Esophagus squamous epithelium (tissue), 5 donors: Measurements from ENCODE around the gene ACRV1. TPM values are rescaled to one million over a fixed set of nuclear protein-coding genes. Genes with fewer than 3 reads are reported as not detected.
A peak's percentile ranks its signal among the peaks of the same experiment; 100 is the strongest.
"Not testable (repeated sequence)": the region's sequence is repeated elsewhere in the genome, so short reads cannot be mapped to it uniquely, and the experiment has no call there.

ENCODE experiments used
- DNase-seq: peaks from one replicate; lab custom pipeline; 2025; lab: John Stamatoyannopoulos, UW
- H3K27ac ChIP-seq, 4 donors: fragments of 200-600 bp; sonication (generic); one replicate each; pipeline ENCODE4 v1.5.1; 2016 to 2019; ENCODE audit warnings: mild to moderate bottlenecking in 1 of 4
- H3K27me3 ChIP-seq, 4 donors: fragments of 200-600 bp; sonication (generic); 1 replicate in 3 of 4; 2 replicates in 1 of 4; pipeline versions ENCODE4 v1.5.1 to v1.6.0; 2017 to 2021; ENCODE audit warnings: antibody characterized with exemption in 1 of 4
- H3K36me3 ChIP-seq, 3 donors: fragments of 200-600 bp; sonication (generic); one replicate each; pipeline ENCODE4 v1.5.1; 2016 to 2019
- H3K4me1 ChIP-seq, 3 donors: fragments of 200-600 bp; sonication (generic); one replicate each; pipeline ENCODE4 v1.5.1; 2017 to 2019
- H3K4me3 ChIP-seq, 4 donors: fragments of 200-600 bp; sonication (generic); 1 replicate in 3 of 4; 2 replicates in 1 of 4; pipeline ENCODE4 v1.5.1; 2016 to 2019; ENCODE audit warnings: mild to moderate bottlenecking in 2 of 4, moderate library complexity in 1 of 4
- H3K9me3 ChIP-seq, 3 donors: fragments of 200-600 bp; sonication (generic); one replicate each; pipeline ENCODE4 v1.5.1; 2016 to 2019
- CTCF ChIP-seq, 6 experiments: fragments of 450-650 bp in 4 of 6; fragments of 200-600 bp in 2 of 6; sonication (generic) in 2 of 6; IDR thresholded peaks; one replicate each; pipeline ENCODE4 v1.5.1; 2016 to 2019; ENCODE audit warnings: antibody characterized with exemption in 6 of 6, mild to moderate bottlenecking in 4 of 6, moderate library complexity in 4 of 6
- POLR2A ChIP-seq, 4 donors: fragments of 450-650 bp; IDR thresholded peaks; one replicate each; pipeline ENCODE4 v1.6.1; 2017; ENCODE audit warnings: antibody characterized with exemption in 4 of 4, mild to moderate bottlenecking in 4 of 4, moderate library complexity in 3 of 4
- WGBS, 2 donors: methylation state at CpG; one replicate each; pipeline ENCODE4 v1.1.5; 2018; 5-methylcytosine and 5-hydroxymethylcytosine counted together
- intact Hi-C: fragments of 100-400 bp; cut with DNase I; formaldehyde crosslinking; loops from one replicate; pipeline ENCODE4 v1.15.0; 2022
- total RNA-seq, 4 donors: library from RNA; depleted of rRNA; stranded (reverse); fragments of >200 nt; gene quantifications; one replicate each; pipeline ENCODE4 v1.1.0, GENCODE V29; 2016
- donor health status: DM: yes; HTN: yes; CAD: no.

The ACRV1 gene
- total RNA-seq: not detected

GRCh38 chr11:125680747-125681146 lies at the start of gene ACRV1:
Gene ACRV1 (minus strand): TSS chr11:125680847. CDS start chr11:125680780, 67 bp downstream.
- Histone ChIP-seq H3K27me3 (no peaks in the 10 kb centered on the region), H3K9me3 (no peaks in the 10 kb centered on the region), H3K27ac (no peak within 1 kb of the TSS), H3K36me3 (no peaks in the 10 kb centered on the region), H3K4me1 (no peaks in the 10 kb centered on the region), H3K4me3 (no peak within 1 kb of the TSS)
- intact Hi-C loops: no loop called here
- DNase-seq: no peak
- TF ChIP-seq POLR2A (IDR thresholded peaks at IDR 0.05) (no peak), CTCF (IDR thresholded peaks at IDR 0.05) (no peak)
- WGBS, 2 donors: 80 to 100% methylated on average over 1 of the region's 1 CpG

GRCh38 chr11:125728969-125729368 lies 48.3 kb upstream of the ACRV1 start:
- H3K9me3 ChIP-seq: no peaks in the 10 kb centered on the region
- H3K27me3 ChIP-seq: peaks cover 0 to 18% (median 0%) of the 10 kb centered on the region in 4 donors
- no peak overlapping the region for H3K27ac ChIP-seq
- TF ChIP-seq POLR2A (IDR thresholded peaks at IDR 0.05) (no peak), CTCF (IDR thresholded peaks at IDR 0.05) (no peak)
- DNase-seq: no peak
- intact Hi-C loops: no loop called here
- H3K36me3 ChIP-seq: no peaks in the 10 kb centered on the region
- WGBS, 2 donors: 29 to 49% methylated on average over 3 of the region's 3 CpGs
- H3K4me3 ChIP-seq: no peak overlapping the region
- H3K4me1 ChIP-seq: peaks cover 0 to 14% (median 0%) of the 10 kb centered on the region in 3 donors

GRCh38 chr11:125724125-125724524 lies 43.5 kb upstream of the ACRV1 start:
- peaks cover 0 to 34% (median 0%) of the 10 kb centered on the region in 4 donors for H3K27me3 ChIP-seq
- intact Hi-C loops: no loop called here
- no peak overlapping the region for H3K27ac ChIP-seq
- TF ChIP-seq POLR2A (IDR thresholded peaks at IDR 0.05) (no peak), CTCF (IDR thresholded peaks at IDR 0.05) (peak in 1 of 6 experiments; percentile 25)
- DNase-seq: no peak
- no peaks in the 10 kb centered on the region for H3K9me3 ChIP-seq
- WGBS, 2 donors: 71 to 95% methylated on average over 1 of the region's 1 CpG
- no peak overlapping the region for H3K4me3 ChIP-seq
- no peaks in the 10 kb centered on the region for H3K36me3 ChIP-seq
- peaks cover 0 to 10% (median 0%) of the 10 kb centered on the region in 3 donors for H3K4me1 ChIP-seq

GRCh38 chr11:125720781-125721180 lies 40.1 kb upstream of the ACRV1 start:
- WGBS, 2 donors: 51 to 81% methylated on average over 6 of the region's 6 CpGs
- Histone ChIP-seq H3K4me3 (no peak overlapping the region), H3K27ac (no peak overlapping the region), H3K27me3 (peaks cover 0 to 24% (median 0%) of the 10 kb centered on the region in 4 donors), H3K36me3 (no peaks in the 10 kb centered on the region), H3K4me1 (no peaks in the 10 kb centered on the region), H3K9me3 (peaks cover 0 to 7% (median 0%) of the 10 kb centered on the region in 3 donors)
- TF ChIP-seq POLR2A (IDR thresholded peaks at IDR 0.05): no peak
- TF ChIP-seq CTCF (IDR thresholded peaks at IDR 0.05): no peak
- intact Hi-C loops: no loop called here
- no peak for DNase-seq

- H3K27ac ChIP-seq, H3K36me3 ChIP-seq, H3K4me3 ChIP-seq, intact Hi-C loops, H3K27me3 ChIP-seq, DNase-seq, H3K4me1 ChIP-seq, H3K9me3 ChIP-seq: not testable (repeated sequence)
- no CpG with 5 or more reads among the region's 24 CpGs for WGBS, 2 donors
Observed at GRCh38 chr11:125704686-125705085, 24.0 kb upstream of the ACRV1 start.
